ENCODE measurements around the gene TUSC2.

TUSC2 gene

DNA sequence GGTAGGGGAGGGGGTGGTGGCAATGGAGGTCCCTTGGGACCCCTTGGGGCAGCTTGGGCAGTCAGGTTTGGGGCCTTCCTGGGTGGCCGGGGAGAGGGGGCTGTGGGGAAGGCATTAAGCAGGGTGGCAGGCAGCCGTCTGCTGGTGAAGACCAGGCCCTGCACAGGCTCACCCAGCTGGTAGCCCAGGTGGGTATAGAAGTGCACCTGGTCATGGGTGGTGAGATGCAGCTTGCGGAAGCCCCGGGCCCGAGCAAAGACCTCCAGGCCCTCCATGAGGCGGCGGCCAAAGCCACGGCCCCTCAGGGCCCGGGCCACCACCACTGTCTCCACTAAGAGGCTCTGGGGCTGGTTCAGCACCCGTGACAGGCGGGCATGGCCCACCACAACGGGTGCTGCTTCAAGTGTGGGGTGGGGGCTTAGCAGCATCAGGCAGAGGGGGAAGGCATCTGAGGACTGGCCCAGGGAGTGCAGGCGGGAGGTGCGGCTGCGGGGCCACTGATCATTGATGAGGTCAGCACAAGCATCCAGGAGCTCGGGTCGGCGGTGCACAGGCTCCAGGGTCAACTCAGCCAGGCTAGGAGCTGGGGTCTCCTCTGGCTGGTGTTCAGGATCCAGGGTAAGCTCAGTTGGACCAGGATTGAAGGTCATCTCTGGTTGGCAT, 31.2 kb downstream of the TUSC2 start:
- Histone ChIP-seq H3K27me3 (ENCODE audit: insufficient read depth, low read length, poor library complexity) (no peaks in the 10 kb centered on the region), H3K4me2 (ENCODE audit: insufficient read depth, low read length) (no peak overlapping the region), H3K4me3 (ENCODE audit: low read depth in 1 of 2, low read length in 2 of 2) (no peak overlapping the region), H3K36me3 (ENCODE audit: insufficient read depth, low read length) (peaks cover 6% of the 10 kb centered on the region; the same call in 1 of the 2 replicates), H3K27ac (ENCODE audit: low read length) (no peak overlapping the region), H3K9me3 (ENCODE audit: insufficient read depth, low read length, severe bottlenecking) (no peaks in the 10 kb centered on the region), H3K79me2 (ENCODE audit: insufficient read depth, low read length) (peaks cover 11% of the 10 kb centered on the region), H2AFZ (ENCODE audit: low read depth, low read length) (no peak overlapping the region), H3K4me1 (ENCODE audit: insufficient read depth, low read length) (peaks cover 40% of the 10 kb centered on the region), H4K20me1 (ENCODE audit: insufficient read depth, low read length) (peaks cover 3% of the 10 kb centered on the region; the same call in 1 of the 2 replicates), H3K9ac (ENCODE audit: low read depth, low read length) (no peak overlapping the region)
- DNase-seq (no peak), ATAC-seq (ENCODE audit: insufficient read depth, low read depth) (no peak)
- no peak for TF ChIP-seq EZH2 (IDR thresholded peaks at IDR 0.05; ENCODE audit: borderline replicate concordance, low read depth, low read length, severe bottlenecking)
- TF ChIP-seq, protein P1, sequence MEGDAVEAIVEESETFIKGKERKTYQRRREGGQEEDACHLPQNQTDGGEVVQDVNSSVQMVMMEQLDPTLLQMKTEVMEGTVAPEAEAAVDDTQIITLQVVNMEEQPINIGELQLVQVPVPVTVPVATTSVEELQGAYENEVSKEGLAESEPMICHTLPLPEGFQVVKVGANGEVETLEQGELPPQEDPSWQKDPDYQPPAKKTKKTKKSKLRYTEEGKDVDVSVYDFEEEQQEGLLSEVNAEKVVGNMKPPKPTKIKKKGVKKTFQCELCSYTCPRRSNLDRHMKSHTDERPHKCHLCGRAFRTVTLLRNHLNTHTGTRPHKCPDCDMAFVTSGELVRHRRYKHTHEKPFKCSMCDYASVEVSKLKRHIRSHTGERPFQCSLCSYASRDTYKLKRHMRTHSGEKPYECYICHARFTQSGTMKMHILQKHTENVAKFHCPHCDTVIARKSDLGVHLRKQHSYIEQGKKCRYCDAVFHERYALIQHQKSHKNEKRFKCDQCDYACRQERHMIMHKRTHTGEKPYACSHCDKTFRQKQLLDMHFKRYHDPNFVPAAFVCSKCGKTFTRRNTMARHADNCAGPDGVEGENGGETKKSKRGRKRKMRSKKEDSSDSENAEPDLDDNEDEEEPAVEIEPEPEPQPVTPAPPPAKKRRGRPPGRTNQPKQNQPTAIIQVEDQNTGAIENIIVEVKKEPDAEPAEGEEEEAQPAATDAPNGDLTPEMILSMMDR (IDR thresholded peaks at IDR 0.05; ENCODE audit: borderline replicate concordance, extremely low read depth, low read length, poor library complexity, severe bottlenecking), result no peak

DNA sequence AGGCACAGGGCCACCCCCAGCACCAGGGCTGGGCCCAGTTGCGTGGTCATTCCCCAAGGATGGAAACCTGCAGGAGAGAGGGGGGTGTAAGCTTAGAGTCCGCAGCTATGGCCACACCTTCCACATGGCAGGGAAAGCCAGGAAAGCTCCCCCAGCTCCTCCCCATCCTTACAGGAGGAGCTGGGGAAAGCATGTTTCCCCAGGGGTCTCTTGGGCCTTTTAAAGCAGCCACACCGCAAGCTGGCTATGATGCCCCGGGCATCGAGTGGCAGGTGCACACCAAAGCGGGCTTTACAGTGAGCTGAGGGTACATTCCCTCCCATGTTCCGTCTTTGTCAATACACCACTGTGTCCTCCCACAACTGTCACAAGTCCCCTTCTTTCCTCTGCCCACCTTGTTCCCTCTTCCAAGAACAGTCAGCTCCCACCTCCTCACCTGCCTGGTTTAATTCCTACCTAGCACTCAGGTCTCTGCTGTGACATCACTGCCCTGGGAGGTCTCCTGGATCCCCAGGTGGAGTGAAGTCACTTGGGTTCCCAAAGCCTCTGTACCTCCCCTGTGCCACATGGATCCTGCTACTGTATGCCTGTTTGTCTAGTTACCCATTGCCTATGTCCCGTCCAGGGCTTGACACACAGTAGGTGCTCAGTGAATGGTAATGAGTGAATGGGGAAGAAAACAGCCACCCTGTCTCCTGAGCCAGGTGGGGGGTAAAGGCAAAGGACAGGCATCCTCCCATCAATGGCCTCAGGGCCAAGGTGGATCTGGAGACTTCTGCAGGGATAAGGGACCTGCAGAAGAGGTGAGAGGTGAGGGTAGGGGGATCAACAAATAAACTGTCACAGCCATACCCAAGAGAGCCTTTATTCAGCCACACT, 32.2 kb downstream of the TUSC2 start:
- Histone ChIP-seq H3K4me1 (ENCODE audit: insufficient read depth, low read length) (peaks cover 49% of the 10 kb centered on the region), H3K4me3 (ENCODE audit: low read depth in 1 of 2, low read length in 2 of 2) (no peak overlapping the region), H3K79me2 (ENCODE audit: insufficient read depth, low read length) (peaks cover 21% of the 10 kb centered on the region), H3K4me2 (ENCODE audit: insufficient read depth, low read length) (no peak overlapping the region), H4K20me1 (ENCODE audit: insufficient read depth, low read length) (peaks cover 3% of the 10 kb centered on the region; the same call in 1 of the 2 replicates), H3K27me3 (ENCODE audit: insufficient read depth, low read length, poor library complexity) (no peaks in the 10 kb centered on the region), H3K27ac (ENCODE audit: low read length) (no peak overlapping the region), H3K9ac (ENCODE audit: low read depth, low read length) (no peak overlapping the region), H3K9me3 (ENCODE audit: insufficient read depth, low read length, severe bottlenecking) (no peaks in the 10 kb centered on the region), H3K36me3 (ENCODE audit: insufficient read depth, low read length) (peaks cover 6% of the 10 kb centered on the region; the same call in 1 of the 2 replicates), H2AFZ (ENCODE audit: low read depth, low read length) (no peak overlapping the region)
- ATAC-seq (ENCODE audit: insufficient read depth, low read depth) (no peak), DNase-seq (no peak)
- TF ChIP-seq EZH2 (IDR thresholded peaks at IDR 0.05; ENCODE audit: borderline replicate concordance, low read depth, low read length, severe bottlenecking), result no peak
- TF ChIP-seq, protein P1 (IDR thresholded peaks at IDR 0.05; ENCODE audit: borderline replicate concordance, extremely low read depth, low read length, poor library complexity, severe bottlenecking), result no peak

DNA sequence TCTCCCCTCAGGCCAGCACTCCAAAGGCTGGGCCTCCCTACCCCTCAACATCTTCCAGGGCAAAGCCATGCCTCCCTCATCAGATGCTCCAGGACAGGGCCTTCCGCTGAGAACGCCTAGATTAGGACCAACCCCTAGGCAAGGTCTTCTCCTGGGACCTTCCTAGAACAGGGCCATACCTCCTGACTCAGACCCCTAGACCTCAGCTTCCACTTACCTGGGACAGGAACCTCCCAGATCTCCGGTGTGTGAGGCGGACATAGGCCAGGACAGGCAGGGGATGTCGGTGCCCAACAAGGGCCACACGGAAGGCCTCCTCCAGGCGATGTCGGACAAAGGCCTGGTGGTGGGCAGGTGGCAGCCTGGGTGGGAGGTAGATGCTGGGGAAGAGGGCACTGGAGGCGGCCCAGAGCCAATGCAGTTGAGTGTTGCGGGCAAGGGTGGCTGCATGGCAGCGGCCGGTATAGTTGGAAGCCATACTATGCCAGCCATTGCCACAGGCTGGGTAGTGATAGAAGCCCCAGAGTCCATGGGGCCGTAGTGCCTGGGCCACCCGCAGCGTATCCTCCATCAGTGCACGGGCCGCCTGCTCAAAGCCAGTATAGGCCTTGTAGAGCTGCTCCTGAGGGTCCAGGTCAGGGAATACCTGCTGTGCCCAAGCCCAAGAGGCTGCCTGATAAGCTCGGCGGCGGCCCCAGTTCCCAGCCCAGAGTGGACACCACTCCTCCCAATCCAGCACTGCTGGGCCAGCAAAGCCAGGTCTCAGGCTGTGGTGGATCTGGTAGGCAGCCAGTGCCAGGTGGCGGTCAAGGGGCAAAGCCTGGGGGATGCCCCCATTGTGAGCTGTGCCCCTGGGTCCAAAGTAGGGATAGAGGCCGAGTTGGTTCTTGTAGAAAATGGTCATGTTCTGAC, 33.3 kb downstream of the TUSC2 start:
- H2AFZ ChIP-seq (ENCODE audit: low read depth, low read length), result no peak overlapping the region
- H3K36me3 ChIP-seq (ENCODE audit: insufficient read depth, low read length), result peaks cover 16% of the 10 kb centered on the region
- no peak for TF ChIP-seq EZH2 (IDR thresholded peaks at IDR 0.05; ENCODE audit: borderline replicate concordance, low read depth, low read length, severe bottlenecking)
- TF ChIP-seq, protein P1 (IDR thresholded peaks at IDR 0.05; ENCODE audit: borderline replicate concordance, extremely low read depth, low read length, poor library complexity, severe bottlenecking), result no peak
- H3K27me3 ChIP-seq (ENCODE audit: insufficient read depth, low read length, poor library complexity), result no peaks in the 10 kb centered on the region
- no peaks in the 10 kb centered on the region for H3K9me3 ChIP-seq (ENCODE audit: insufficient read depth, low read length, severe bottlenecking)
- peaks cover 50% of the 10 kb centered on the region for H3K4me1 ChIP-seq (ENCODE audit: insufficient read depth, low read length)
- DNase-seq (no peak), ATAC-seq (ENCODE audit: insufficient read depth, low read depth) (no peak)
- H3K79me2 ChIP-seq (ENCODE audit: insufficient read depth, low read length), result peaks cover 32% of the 10 kb centered on the region
- H3K9ac ChIP-seq (ENCODE audit: low read depth, low read length), result no peak overlapping the region
- H3K4me2 ChIP-seq (ENCODE audit: insufficient read depth, low read length), result no peak overlapping the region
- no peak overlapping the region for H3K27ac ChIP-seq (ENCODE audit: low read length)
- peaks cover 11% of the 10 kb centered on the region; the same call in 1 of the 2 replicates for H4K20me1 ChIP-seq (ENCODE audit: insufficient read depth, low read length)
- no peak overlapping the region for H3K4me3 ChIP-seq (ENCODE audit: low read depth in 1 of 2, low read length in 2 of 2)

Data from DND-41 (cell line).